Measurements from ENCODE around the gene STX10. TPM values are rescaled to one million over a fixed set of nuclear protein-coding genes. Genes with fewer than 3 reads are reported as not detected.

The STX10 gene
- total RNA-seq, 1 donor from 2014 or later = 60.7 TPM

GRCh38 chr19:13101590-13102415, 48.4 kb downstream of the STX10 start:
- DNase-seq (ENCODE audit: low read depth, low spot score) = no peak
- TF ChIP-seq, protein P1, sequence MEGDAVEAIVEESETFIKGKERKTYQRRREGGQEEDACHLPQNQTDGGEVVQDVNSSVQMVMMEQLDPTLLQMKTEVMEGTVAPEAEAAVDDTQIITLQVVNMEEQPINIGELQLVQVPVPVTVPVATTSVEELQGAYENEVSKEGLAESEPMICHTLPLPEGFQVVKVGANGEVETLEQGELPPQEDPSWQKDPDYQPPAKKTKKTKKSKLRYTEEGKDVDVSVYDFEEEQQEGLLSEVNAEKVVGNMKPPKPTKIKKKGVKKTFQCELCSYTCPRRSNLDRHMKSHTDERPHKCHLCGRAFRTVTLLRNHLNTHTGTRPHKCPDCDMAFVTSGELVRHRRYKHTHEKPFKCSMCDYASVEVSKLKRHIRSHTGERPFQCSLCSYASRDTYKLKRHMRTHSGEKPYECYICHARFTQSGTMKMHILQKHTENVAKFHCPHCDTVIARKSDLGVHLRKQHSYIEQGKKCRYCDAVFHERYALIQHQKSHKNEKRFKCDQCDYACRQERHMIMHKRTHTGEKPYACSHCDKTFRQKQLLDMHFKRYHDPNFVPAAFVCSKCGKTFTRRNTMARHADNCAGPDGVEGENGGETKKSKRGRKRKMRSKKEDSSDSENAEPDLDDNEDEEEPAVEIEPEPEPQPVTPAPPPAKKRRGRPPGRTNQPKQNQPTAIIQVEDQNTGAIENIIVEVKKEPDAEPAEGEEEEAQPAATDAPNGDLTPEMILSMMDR (conservative IDR thresholded peaks at IDR 0.05) = no peak
- H3K4me1 Mint-ChIP-seq = peaks cover 11% of the 10 kb centered on the region
- no peaks in the 10 kb centered on the region for H3K9me3 Mint-ChIP-seq
- H3K27me3 Mint-ChIP-seq (ENCODE audit: low read depth) = peaks cover 59% of the 10 kb centered on the region
- H3K27ac Mint-ChIP-seq (ENCODE audit: unreplicated experiment) = no peak overlapping the region
- H3K36me3 Mint-ChIP-seq (ENCODE audit: low read depth) = peaks cover 4% of the 10 kb centered on the region
- no peak overlapping the region for H3K4me3 Mint-ChIP-seq

DNA sequence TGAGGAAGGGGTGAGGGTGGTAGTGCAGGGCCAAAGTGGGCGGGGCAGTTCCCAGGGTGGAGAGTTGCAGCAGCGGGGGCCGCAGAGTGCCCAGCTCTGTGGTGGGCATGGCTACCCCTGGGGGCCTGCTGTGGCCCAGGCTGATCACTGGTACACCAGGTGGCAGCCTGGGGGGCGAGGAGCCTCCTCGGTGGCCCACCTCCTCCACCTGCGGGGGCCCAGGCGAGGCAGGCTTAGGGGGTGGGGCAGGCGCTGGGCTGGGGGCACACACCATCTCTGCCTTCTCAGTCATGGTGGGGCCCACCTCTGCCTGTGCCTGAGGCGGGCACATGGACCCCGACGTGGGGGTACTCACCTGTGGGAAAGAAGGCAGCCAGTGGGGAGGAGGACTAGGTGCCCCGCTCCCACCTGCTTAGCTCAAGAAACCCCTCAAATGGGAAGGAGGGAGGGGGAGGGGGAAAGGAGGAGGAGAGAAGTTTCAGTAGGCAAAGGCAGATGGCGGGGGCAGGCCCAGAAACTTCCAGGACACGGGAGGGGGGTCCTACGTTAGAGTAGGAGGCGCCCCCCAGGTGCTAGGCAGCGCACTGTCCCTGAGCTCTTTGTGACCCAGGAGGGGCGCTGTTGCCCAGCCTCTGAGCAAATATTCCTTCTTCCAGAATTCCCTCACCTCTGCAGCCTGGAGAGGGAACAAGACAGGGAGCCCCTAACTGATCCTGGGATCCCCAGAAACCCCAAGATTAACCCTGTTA, 49.2 kb downstream of the STX10 start:
- Mint-ChIP-seq H3K4me1 (peaks cover 14% of the 10 kb centered on the region), H3K27ac (ENCODE audit: unreplicated experiment) (no peak overlapping the region), H3K4me3 (no peak overlapping the region), H3K9me3 (no peaks in the 10 kb centered on the region), H3K27me3 (ENCODE audit: low read depth) (peaks cover 67% of the 10 kb centered on the region), H3K36me3 (ENCODE audit: low read depth) (peaks cover 4% of the 10 kb centered on the region)
- TF ChIP-seq, protein P1 (conservative IDR thresholded peaks at IDR 0.05) = peak; percentile 19
- DNase-seq (ENCODE audit: low read depth, low spot score) = no peak

DNA sequence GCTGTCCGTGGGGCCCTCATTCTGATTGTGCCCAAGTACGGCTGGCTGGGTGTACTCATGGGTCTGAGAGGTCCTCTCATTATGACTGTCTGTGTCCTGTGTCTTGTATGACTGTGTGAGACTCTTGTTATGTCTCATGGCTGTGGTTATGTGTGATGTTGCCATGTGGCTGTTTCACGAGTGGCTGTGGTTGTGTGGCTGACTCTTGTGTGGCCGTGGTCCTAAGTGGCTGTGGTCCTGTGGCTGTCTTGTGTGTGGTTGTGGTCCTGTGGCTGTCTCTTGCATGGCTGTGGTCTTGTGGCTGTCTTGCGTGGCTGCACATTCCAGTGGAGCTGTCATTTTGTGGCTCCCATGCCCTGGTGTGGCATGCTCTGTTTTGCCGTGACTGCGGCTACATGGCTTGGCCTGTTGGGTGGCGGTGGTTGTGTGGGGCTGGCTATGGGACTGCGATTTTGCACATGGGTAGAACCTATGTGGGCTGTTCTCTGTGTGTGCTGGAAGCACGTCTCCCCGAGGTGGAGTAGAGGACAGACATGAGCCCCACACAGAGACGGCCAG, 50.1 kb downstream of the STX10 start:
- Mint-ChIP-seq H3K36me3 (ENCODE audit: low read depth) (peaks cover 4% of the 10 kb centered on the region), H3K9me3 (no peaks in the 10 kb centered on the region), H3K4me3 (peak overlapping the region; percentile 10), H3K27ac (ENCODE audit: unreplicated experiment) (no peak overlapping the region), H3K4me1 (peaks cover 18% of the 10 kb centered on the region), H3K27me3 (ENCODE audit: low read depth) (peaks cover 75% of the 10 kb centered on the region)
- TF ChIP-seq, protein P1 (conservative IDR thresholded peaks at IDR 0.05) = no peak
- no peak for DNase-seq (ENCODE audit: low read depth, low spot score)

- peaks cover 82% of the 10 kb centered on the region for H3K27me3 Mint-ChIP-seq (ENCODE audit: low read depth)
- no peaks in the 10 kb centered on the region for H3K9me3 Mint-ChIP-seq
- TF ChIP-seq, protein P1 (conservative IDR thresholded peaks at IDR 0.05) = no peak
- no peak for DNase-seq (ENCODE audit: low read depth, low spot score)
- H3K36me3 Mint-ChIP-seq (ENCODE audit: low read depth) = peaks cover 4% of the 10 kb centered on the region
- peak overlapping the region; percentile 10 for H3K4me3 Mint-ChIP-seq
- peaks cover 22% of the 10 kb centered on the region for H3K4me1 Mint-ChIP-seq
- H3K27ac Mint-ChIP-seq (ENCODE audit: unreplicated experiment) = no peak overlapping the region
These were observed 50.8 kb downstream of the STX10 start for GRCh38 chr19:13099073-13099999.

Measured in neural crest cell (in vitro differentiated cells).